Muscle layer of duodenum (tissue), 2 donors: ENCODE results near the gene TMEM218.

ENCODE experiments used
- H3K27ac ChIP-seq: one replicate; pipeline ENCODE4 v1.7.0; 2013; ENCODE audit warnings: mild to moderate bottlenecking, low read length
- H3K27me3 ChIP-seq: one replicate; pipeline ENCODE4 v1.7.0; 2013; ENCODE audit warnings: low read depth, mild to moderate bottlenecking, control low read depth, low read length
- H3K36me3 ChIP-seq, 2 donors: one replicate each; pipeline ENCODE4 v1.7.0; 2013; ENCODE audit warnings: low read length in 2 of 2, control low read depth in 1 of 2, mild to moderate bottlenecking in 1 of 2; ENCODE audit not compliant: insufficient read depth in 2 of 2, control insufficient read depth in 1 of 2
- H3K4me1 ChIP-seq, 2 donors: one replicate each; pipeline ENCODE4 v1.7.0; 2013; ENCODE audit warnings: low read length in 2 of 2, mild to moderate bottlenecking in 2 of 2, control low read depth in 1 of 2, moderate library complexity in 1 of 2; ENCODE audit not compliant: insufficient read depth in 2 of 2, control insufficient read depth in 1 of 2
- H3K4me3 ChIP-seq, 2 donors: one replicate each; pipeline ENCODE4 v1.7.0; 2013; ENCODE audit warnings: low read length in 2 of 2, low read depth in 1 of 2, mild to moderate bottlenecking in 1 of 2
- H3K9me3 ChIP-seq, 2 donors: one replicate each; pipeline ENCODE4 v1.7.0; 2013; ENCODE audit warnings: low read length in 2 of 2, control low read depth in 1 of 2, mild to moderate bottlenecking in 1 of 2; ENCODE audit not compliant: control insufficient read depth in 1 of 2
- donor health status: healthy.

TMEM218 gene

GRCh38 chr11:125111343-125112207 lies at the start of gene TMEM218:
TSS of gene TMEM218 (minus strand) at chr11:125111626. CDS start at chr11:125102241, 9,385 bp downstream.
- peak within 1 kb of the TSS; percentile 82 to 99 for H3K4me3 ChIP-seq

GRCh38 chr11:125157953-125158680 lies 46.7 kb upstream of the TMEM218 start:
- Histone ChIP-seq H3K27me3 (no peaks in the 10 kb centered on the region), H3K9me3 (no peaks in the 10 kb centered on the region), H3K36me3 (no peaks in the 10 kb centered on the region), H3K4me3 (no peak overlapping the region), H3K27ac (no peak overlapping the region), H3K4me1 (no peaks in the 10 kb centered on the region)

More at GRCh38 chr11:125111343-125112207, at the start of gene TMEM218:
- Histone ChIP-seq H3K4me1 (peaks cover 0 to 12% of the 10 kb centered on the region in 2 donors), H3K9me3 (no peaks in the 10 kb centered on the region), H3K27ac (peak within 1 kb of the TSS; percentile 83), H3K36me3 (no peaks in the 10 kb centered on the region), H3K27me3 (no peaks in the 10 kb centered on the region)

- no peaks in the 10 kb centered on the region for H3K9me3 ChIP-seq
- no peak overlapping the region for H3K27ac ChIP-seq
- H3K36me3 ChIP-seq = no peaks in the 10 kb centered on the region
- H3K27me3 ChIP-seq = no peaks in the 10 kb centered on the region
- H3K4me1 ChIP-seq = no peaks in the 10 kb centered on the region
- no peak overlapping the region for H3K4me3 ChIP-seq
These were observed 45.8 kb upstream of the TMEM218 start for GRCh38 chr11:125157118-125157733.

- Histone ChIP-seq H3K9me3 (no peaks in the 10 kb centered on the region), H3K27ac (no peak overlapping the region), H3K4me3 (no peak overlapping the region), H3K27me3 (no peaks in the 10 kb centered on the region), H3K36me3 (no peaks in the 10 kb centered on the region), H3K4me1 (no peaks in the 10 kb centered on the region)
These were observed 45.1 kb upstream of the TMEM218 start for GRCh38 chr11:125156346-125157117.

- no peak overlapping the region for H3K4me3 ChIP-seq
- H3K27ac ChIP-seq = no peak overlapping the region
- H3K27me3 ChIP-seq = no peaks in the 10 kb centered on the region
- H3K4me1 ChIP-seq = no peaks in the 10 kb centered on the region
- no peaks in the 10 kb centered on the region for H3K9me3 ChIP-seq
- no peaks in the 10 kb centered on the region for H3K36me3 ChIP-seq
These were observed 44.3 kb upstream of the TMEM218 start for GRCh38 chr11:125155767-125156166.

GRCh38 chr11:125155100-125155444 lies 43.6 kb upstream of the TMEM218 start:
- H3K36me3 ChIP-seq = no peaks in the 10 kb centered on the region
- H3K4me3 ChIP-seq = no peak overlapping the region
- H3K27me3 ChIP-seq = no peaks in the 10 kb centered on the region
- H3K27ac ChIP-seq = no peak overlapping the region
- no peaks in the 10 kb centered on the region for H3K9me3 ChIP-seq
- no peaks in the 10 kb centered on the region for H3K4me1 ChIP-seq

GRCh38 chr11:125154378-125155099 lies 43.1 kb upstream of the TMEM218 start:
- no peaks in the 10 kb centered on the region for H3K36me3 ChIP-seq
- H3K27ac ChIP-seq = no peak overlapping the region
- no peaks in the 10 kb centered on the region for H3K9me3 ChIP-seq
- H3K4me3 ChIP-seq = no peak overlapping the region
- no peaks in the 10 kb centered on the region for H3K27me3 ChIP-seq
- no peaks in the 10 kb centered on the region for H3K4me1 ChIP-seq

- H3K9me3 ChIP-seq = no peaks in the 10 kb centered on the region
- no peak overlapping the region for H3K4me3 ChIP-seq
- no peak overlapping the region for H3K27ac ChIP-seq
- H3K36me3 ChIP-seq = no peaks in the 10 kb centered on the region
- H3K27me3 ChIP-seq = no peaks in the 10 kb centered on the region
- no peaks in the 10 kb centered on the region for H3K4me1 ChIP-seq
These were observed 42.4 kb upstream of the TMEM218 start for GRCh38 chr11:125153837-125154236.

- Histone ChIP-seq H3K27me3 (no peaks in the 10 kb centered on the region), H3K27ac (no peak overlapping the region), H3K9me3 (no peaks in the 10 kb centered on the region), H3K4me1 (no peaks in the 10 kb centered on the region), H3K4me3 (no peak overlapping the region), H3K36me3 (no peaks in the 10 kb centered on the region)
These were observed 37.3 kb upstream of the TMEM218 start for GRCh38 chr11:125148743-125149142.

GRCh38 chr11:125148011-125148410 lies 36.6 kb upstream of the TMEM218 start:
- no peak overlapping the region for H3K4me3 ChIP-seq
- H3K27me3 ChIP-seq = no peaks in the 10 kb centered on the region
- H3K36me3 ChIP-seq = no peaks in the 10 kb centered on the region
- H3K27ac ChIP-seq = no peak overlapping the region
- H3K4me1 ChIP-seq = no peaks in the 10 kb centered on the region
- no peaks in the 10 kb centered on the region for H3K9me3 ChIP-seq
